ENCODE measurements around the gene TAB2. TPM values are rescaled to one million over a fixed set of nuclear protein-coding genes. Genes with fewer than 3 reads are reported as not detected.
"Not testable (repeated sequence)": the region's sequence is repeated elsewhere in the genome, so short reads cannot be mapped to it uniquely, and the experiment has no call there.

TAB2 gene
- total RNA-seq, 2 donors from 2014 or later, result 118 to 125 TPM

- H3K27ac Mint-ChIP-seq, result peak overlapping the region; percentile 22
- not testable (repeated sequence) for H3K27me3 Mint-ChIP-seq (ENCODE audit: low read depth); ATAC-seq (replicated peaks in 1 of 2); H3K4me3 Mint-ChIP-seq; DNase-seq; H3K9me3 Mint-ChIP-seq
- H3K36me3 Mint-ChIP-seq (ENCODE audit: insufficient read depth in 2 of 2), result peaks cover 38 to 64% of the 10 kb centered on the region in 2 donors
- H3K4me1 Mint-ChIP-seq (ENCODE audit: low read depth), result peaks cover 47% of the 10 kb centered on the region
These were observed 142.7 kb downstream of the TAB2 start for GRCh38 chr6:149460249-149460648.

Other genes starting within 250 kb of the TAB2 start
- gene SUMO4, start 82.5 kb downstream of the TAB2 start, total RNA-seq, result 1 to 10 TPM; 5.4 to 7.2 TPM
- 100 to 1,000 TPM; 106 to 170 TPM for gene ZC3H12D, start 167.3 kb downstream of the TAB2 start, total RNA-seq
- 10 to 100 TPM; 29.5 to 42.0 TPM for gene PPIL4, start 228.3 kb downstream of the TAB2 start, total RNA-seq
- 10 to 100 TPM; 15.3 to 23.3 TPM for gene GINM1, start 248.7 kb downstream of the TAB2 start, total RNA-seq